Neural progenitor cell (in vitro differentiated cells): ENCODE data around the gene FRYL. TPM values are rescaled to one million over a fixed set of nuclear protein-coding genes. Genes with fewer than 3 reads are reported as not detected.

Source experiments
- DNase-seq: peaks from one replicate; pipeline ENCODE4 v3.0.0-alpha.2; 2016; ENCODE audit warnings: low spot score
- H2AFZ ChIP-seq: fragments of 200-600 bp; sonication (generic); replicated peaks from 2 replicates; pipeline ENCODE4 v1.6.1; 2016; ENCODE audit warnings: antibody characterized with exemption
- H3F3A ChIP-seq: fragments of 200-600 bp; sonication (generic); 2 replicates; pipeline ENCODE4 v1.6.1; 2016; ENCODE audit warnings: antibody characterized with exemption, low read depth
- H3K27ac ChIP-seq: fragments of 200-600 bp; sonication (generic); 2 replicates; pipeline ENCODE4 v1.5.1; 2016; ENCODE audit warnings: mild to moderate bottlenecking
- H3K27me3 ChIP-seq: fragments of 200-600 bp; sonication (generic); 2 replicates; pipeline ENCODE4 v1.6.1; 2016; ENCODE audit warnings: mild to moderate bottlenecking, moderate library complexity
- H3K36me3 ChIP-seq: fragments of 200-600 bp; sonication (generic); 2 replicates; pipeline ENCODE4 v1.5.1; 2016
- H3K4me1 ChIP-seq: fragments of 200-600 bp; sonication (generic); 2 replicates; pipeline ENCODE4 v1.6.1; 2016; ENCODE audit warnings: mixed run types
- H3K4me2 ChIP-seq: fragments of 200-600 bp; sonication (generic); 2 replicates; pipeline ENCODE4 v1.6.1; 2016
- H3K4me3 ChIP-seq: fragments of 200-600 bp; sonication (generic); 2 replicates; pipeline ENCODE4 v1.5.1; 2016
- H3K79me2 ChIP-seq: fragments of 200-600 bp; sonication (generic); 2 replicates; pipeline ENCODE4 v1.6.1; 2016; ENCODE audit warnings: low read depth
- H3K9ac ChIP-seq: fragments of 200-600 bp; sonication (generic); 2 replicates; pipeline ENCODE4 v1.6.1; 2016
- H3K9me3 ChIP-seq: fragments of 200-600 bp; sonication (generic); 2 replicates; pipeline ENCODE4 v1.5.1; 2016; ENCODE audit warnings: low read depth
- H4K20me1 ChIP-seq: fragments of 200-600 bp; sonication (generic); 2 replicates; pipeline ENCODE4 v1.6.1; 2016; ENCODE audit warnings: low read depth
- H3K27ac Mint-ChIP-seq: 3 replicates; pipeline ENCODE4 v1.8.0; 2021; ENCODE audit warnings: mixed read lengths
- H3K27me3 Mint-ChIP-seq: 2 replicates; pipeline ENCODE4 v1.8.0; 2022; ENCODE audit warnings: low read depth, mild to moderate bottlenecking, inconsistent platforms, moderate library complexity, mixed read lengths; ENCODE audit not compliant: insufficient read depth
- H3K36me3 Mint-ChIP-seq: 3 replicates; pipeline ENCODE4 v1.8.0; 2021; ENCODE audit warnings: mixed read lengths
- H3K4me1 Mint-ChIP-seq: 3 replicates; pipeline ENCODE4 v1.8.0; 2021; ENCODE audit warnings: mixed read lengths
- H3K4me3 Mint-ChIP-seq: 3 replicates; pipeline ENCODE4 v1.8.0; 2021; ENCODE audit warnings: mild to moderate bottlenecking, moderate library complexity, mixed read lengths
- H3K9me3 Mint-ChIP-seq: 3 replicates; pipeline ENCODE4 v1.8.0; 2020; ENCODE audit warnings: mixed read lengths
- CTCF ChIP-seq: fragments of 200-600 bp; sonication (generic); IDR thresholded peaks from 2 replicates; pipeline ENCODE4 v1.5.1; 2017; ENCODE audit warnings: antibody characterized with exemption, mild to moderate bottlenecking
- EZH2 ChIP-seq: fragments of 200-600 bp; sonication (generic); IDR thresholded peaks from 2 replicates; pipeline ENCODE4 v1.6.1; 2017; ENCODE audit warnings: antibody characterized with exemption, mild to moderate bottlenecking, moderate library complexity
- EZH2phosphoT487 ChIP-seq: fragments of 200-600 bp; sonication (generic); IDR thresholded peaks from 2 replicates; pipeline ENCODE4 v1.6.1; 2017; ENCODE audit warnings: antibody characterized with exemption
- total RNA-seq: library from RNA; depleted of rRNA; stranded (reverse); fragments of >200 nt; gene quantifications from 2 replicates; pipeline ENCODE4 v1.2.3, GENCODE V29; 2015; ENCODE audit warnings: low replicate concordance

Gene FRYL
- total RNA-seq, 1 donor from 2014 or later, result 70.5 TPM

- no peak overlapping the region for H2AFZ ChIP-seq
- Mint-ChIP-seq H3K27me3 (peaks cover 45% of the 10 kb centered on the region), H3K27ac (no peak overlapping the region), H3K4me1 (peaks cover 8% of the 10 kb centered on the region), H3K9me3 (peaks cover 6% of the 10 kb centered on the region), H3K4me3 (peak overlapping the region; percentile 77), H3K36me3 (peaks cover 4% of the 10 kb centered on the region)
- no peak overlapping the region for H3K9ac ChIP-seq
- peaks cover 6% of the 10 kb centered on the region for H3K4me1 ChIP-seq
- DNase-seq, result no peak
- H4K20me1 ChIP-seq, result peaks cover 5% of the 10 kb centered on the region
- H3K27me3 ChIP-seq, result peaks cover 89% of the 10 kb centered on the region
- H3K36me3 ChIP-seq, result no peaks in the 10 kb centered on the region
- peaks cover 21% of the 10 kb centered on the region for H3F3A ChIP-seq
- H3K9me3 ChIP-seq, result no peaks in the 10 kb centered on the region
- H3K79me2 ChIP-seq, result no peaks in the 10 kb centered on the region
- no peak overlapping the region for H3K4me2 ChIP-seq
- no peak for TF ChIP-seq EZH2phosphoT487
- TF ChIP-seq EZH2, result no peak
- TF ChIP-seq CTCF, result no peak
- H3K27ac ChIP-seq, result no peak overlapping the region
- H3K4me3 ChIP-seq, result no peak overlapping the region
These were observed 295.4 kb downstream of the FRYL start for GRCh38 chr4:48484494-48485168.

- Mint-ChIP-seq H3K27ac (no peak overlapping the region), H3K4me3 (peak overlapping the region; percentile 77), H3K36me3 (peaks cover 4% of the 10 kb centered on the region), H3K9me3 (peaks cover 6% of the 10 kb centered on the region), H3K4me1 (peaks cover 8% of the 10 kb centered on the region), H3K27me3 (peaks cover 38% of the 10 kb centered on the region)
- H3K27me3 ChIP-seq, result peaks cover 82% of the 10 kb centered on the region
- no peak overlapping the region for H3K27ac ChIP-seq
- no peaks in the 10 kb centered on the region for H3K9me3 ChIP-seq
- H3K9ac ChIP-seq, result no peak overlapping the region
- peak; percentile 29 for DNase-seq
- H2AFZ ChIP-seq, result peak overlapping the region; percentile 97
- H3K4me1 ChIP-seq, result no peaks in the 10 kb centered on the region
- peaks cover 5% of the 10 kb centered on the region for H4K20me1 ChIP-seq
- peaks cover 19% of the 10 kb centered on the region for H3F3A ChIP-seq
- H3K4me2 ChIP-seq, result peak overlapping the region; percentile 81
- H3K79me2 ChIP-seq, result no peaks in the 10 kb centered on the region
- peak overlapping the region; percentile 41 for H3K4me3 ChIP-seq
- H3K36me3 ChIP-seq, result no peaks in the 10 kb centered on the region
- no peak for TF ChIP-seq CTCF
- peak; percentile 93 for TF ChIP-seq EZH2phosphoT487
- peak; percentile 94 for TF ChIP-seq EZH2
These were observed 296.1 kb downstream of the FRYL start for GRCh38 chr4:48483777-48484493.

- Histone ChIP-seq H3K4me2 (peak within 1 kb of the TSS; percentile 81), H4K20me1 (peaks cover 5% of the 10 kb centered on the region), H3F3A (peaks cover 19% of the 10 kb centered on the region), H3K4me3 (peak within 1 kb of the TSS; percentile 41), H3K27me3 (peaks cover 74% of the 10 kb centered on the region), H3K9me3 (no peaks in the 10 kb centered on the region), H3K4me1 (no peaks in the 10 kb centered on the region), H3K27ac (no peak within 1 kb of the TSS), H3K79me2 (no peaks in the 10 kb centered on the region), H2AFZ (peak within 1 kb of the TSS; percentile 97), H3K36me3 (no peaks in the 10 kb centered on the region), H3K9ac (no peak within 1 kb of the TSS)
- DNase-seq, result peak; percentile 73
- no peak within 1 kb of the TSS for H3K27ac Mint-ChIP-seq
- peak within 1 kb of the TSS; percentile 89 for H3K4me3 Mint-ChIP-seq
- peaks cover 6% of the 10 kb centered on the region for H3K9me3 Mint-ChIP-seq
- peaks cover 8% of the 10 kb centered on the region for H3K4me1 Mint-ChIP-seq
- TF ChIP-seq CTCF, result no peak
- TF ChIP-seq EZH2, result no peak
- no peak for TF ChIP-seq EZH2phosphoT487
- H3K36me3 Mint-ChIP-seq, result peaks cover 3% of the 10 kb centered on the region
- peaks cover 35% of the 10 kb centered on the region for H3K27me3 Mint-ChIP-seq
These were observed 296.9 kb downstream of the FRYL start, which contains the start of gene SLC10A4 for GRCh38 chr4:48483006-48483776. Gene SLC10A4 (plus strand): TSS chr4:48483343. CDS start chr4:48483562, 219 bp downstream.
